CD14-positive monocyte (primary cell): ENCODE results near the gene EP400. TPM values are rescaled to one million over a fixed set of nuclear protein-coding genes. Genes with fewer than 3 reads are reported as not detected.

ENCODE experiments used
- DNase-seq, 3 donors: peaks; one replicate each; pipeline ENCODE4 v3.0.0-alpha.2; 2011 to 2022
- H2AFZ ChIP-seq: 2 replicates; pipeline ENCODE4 v1.6.0; 2012; ENCODE audit warnings: mild to moderate bottlenecking, low read depth, low read length, inconsistent platforms; ENCODE audit not compliant: insufficient read depth, poor library complexity, severe bottlenecking
- H3K27ac ChIP-seq, 2 donors: 1 replicate in 1 of 2; 2 replicates in 1 of 2; pipeline ENCODE4 v1.5.1; 2012 to 2013; ENCODE audit warnings: low read length in 2 of 2, control low read depth in 1 of 2, inconsistent platforms in 1 of 2, low read depth in 1 of 2, mild to moderate bottlenecking in 1 of 2
- H3K27me3 ChIP-seq, 2 donors: one replicate each; pipeline versions ENCODE4 v1.6.0 to v1.6.1; 2011 to 2013; ENCODE audit warnings: low read length in 2 of 2; ENCODE audit not compliant: control insufficient read depth in 2 of 2, insufficient read depth in 2 of 2
- H3K36me3 ChIP-seq, 2 donors: replicated peaks in 1 of 2; 1 replicate in 1 of 2; 2 replicates in 1 of 2; pipeline versions ENCODE4 v1.5.1 to v1.6.1; 2012 to 2013; ENCODE audit warnings: low read length in 2 of 2, control low read depth in 1 of 2, inconsistent platforms in 1 of 2, mild to moderate bottlenecking in 1 of 2; ENCODE audit not compliant: insufficient read depth in 2 of 2, control insufficient read depth in 1 of 2
- H3K4me1 ChIP-seq, 2 donors: 1 replicate in 1 of 2; 2 replicates in 1 of 2; pipeline versions ENCODE4 v1.5.1 to v1.6.1; 2012 to 2013; ENCODE audit warnings: low read length in 2 of 2, control low read depth in 1 of 2, inconsistent platforms in 1 of 2, mild to moderate bottlenecking in 1 of 2, moderate library complexity in 1 of 2; ENCODE audit not compliant: insufficient read depth in 2 of 2, control insufficient read depth in 1 of 2
- H3K4me2 ChIP-seq: replicated peaks from 2 replicates; pipeline ENCODE3; 2012; ENCODE audit warnings: low read length, moderate library complexity, mild to moderate bottlenecking; ENCODE audit not compliant: poor library complexity, severe bottlenecking; ENCODE audit errors: extremely low read depth
- H3K4me3 ChIP-seq, 3 experiments: fragments of 200-600 bp in 1 of 3; sonication (generic) in 1 of 3; replicated peaks in 1 of 3; 1 replicate in 2 of 3; 2 replicates in 1 of 3; pipeline ENCODE4 v1.5.1; 2011 to 2013; ENCODE audit warnings: low read length in 3 of 3, mild to moderate bottlenecking in 3 of 3, control low read depth in 2 of 3, low read depth in 2 of 3, inconsistent platforms in 1 of 3, moderate library complexity in 1 of 3
- H3K79me2 ChIP-seq: 2 replicates; pipeline ENCODE4 v1.6.0; 2012; ENCODE audit warnings: mild to moderate bottlenecking, control low read depth, inconsistent platforms, low read length, moderate library complexity; ENCODE audit not compliant: insufficient read depth
- H3K9ac ChIP-seq: 2 replicates; pipeline ENCODE4 v1.6.0; 2017; ENCODE audit warnings: low read length, mild to moderate bottlenecking; ENCODE audit not compliant: insufficient read depth, poor library complexity, severe bottlenecking
- H3K9me3 ChIP-seq, 2 donors: replicated peaks in 1 of 2; 1 replicate in 1 of 2; 2 replicates in 1 of 2; pipeline versions ENCODE4 v1.5.1 to v1.6.1; 2012 to 2013; ENCODE audit warnings: low read length in 2 of 2, control low read depth in 1 of 2; ENCODE audit not compliant: control insufficient read depth in 1 of 2, insufficient read depth in 1 of 2
- H4K20me1 ChIP-seq: 2 replicates; pipeline ENCODE4 v1.6.0; 2012; ENCODE audit warnings: mild to moderate bottlenecking, low read length, control low read depth, moderate library complexity; ENCODE audit not compliant: insufficient read depth
- H3K27ac Mint-ChIP-seq, 7 donors: one replicate each; pipeline ENCODE4 v1.8.0; 2020; ENCODE audit warnings: mild to moderate bottlenecking in 7 of 7, mixed read lengths in 7 of 7, moderate library complexity in 6 of 7, inconsistent platforms in 2 of 7
- H3K27me3 Mint-ChIP-seq, 3 donors: one replicate each; pipeline ENCODE4 v1.8.0; 2021 to 2022; ENCODE audit warnings: low read depth in 3 of 3, mild to moderate bottlenecking in 3 of 3, mixed read lengths in 3 of 3, moderate library complexity in 3 of 3, inconsistent platforms in 1 of 3
- H3K36me3 Mint-ChIP-seq, 2 donors: one replicate each; pipeline ENCODE4 v1.8.0; 2020; ENCODE audit warnings: mixed read lengths in 2 of 2, inconsistent platforms in 1 of 2, mild to moderate bottlenecking in 1 of 2
- H3K4me1 Mint-ChIP-seq: one replicate; pipeline ENCODE4 v1.8.0; 2020; ENCODE audit warnings: mild to moderate bottlenecking, mixed read lengths
- H3K4me3 Mint-ChIP-seq, 2 donors: one replicate each; pipeline ENCODE4 v1.8.0; 2020; ENCODE audit warnings: mild to moderate bottlenecking in 2 of 2, mixed read lengths in 2 of 2, moderate library complexity in 1 of 2
- H3K9me3 Mint-ChIP-seq, 7 donors: one replicate each; pipeline ENCODE4 v1.8.0; 2020 to 2022; ENCODE audit warnings: mixed read lengths in 7 of 7, mild to moderate bottlenecking in 6 of 7, moderate library complexity in 6 of 7, inconsistent platforms in 2 of 7
- CTCF ChIP-seq: fragments of 200-600 bp; IDR thresholded peaks from one replicate; pipeline ENCODE4 v1.8.0; 2022; ENCODE audit warnings: antibody characterized with exemption, mild to moderate bottlenecking
- WGBS: methylation state at CpG from one replicate; pipeline ENCODE4 v1.1.5; 2013; ENCODE audit warnings: missing lambda C conversion rate; ENCODE audit not compliant: insufficient coverage; 5-methylcytosine and 5-hydroxymethylcytosine counted together
- intact Hi-C, 2 donors: fragments of 100-400 bp; cut with micrococcal nuclease; formaldehyde crosslinking; loops; one replicate each; pipeline versions ENCODE4 v1.15.0 to v1.15.1; 2023
- polyA plus RNA-seq, 3 donors: library from polyadenylated mRNA; depleted of rRNA in 1 of 3; unstranded in 2 of 3; stranded (reverse) in 1 of 3; fragments of 300-500 nt in 2 of 3; fragments of >200 nt in 1 of 3; fragmentation: Illumina TruSeq in 2 of 3; gene quantifications; 1 replicate in 2 of 3; 2 replicates in 1 of 3; pipeline ENCODE4 v1.2.3, GENCODE V29; 2012 to 2021

EP400 gene
- polyA plus RNA-seq, 3 donors, result 0.65 to 12.1 (median 0.81) TPM

GRCh38 chr12:131975228-131975627, 25.5 kb downstream of the EP400 start:
- no peak for TF ChIP-seq CTCF
- no peaks in the 10 kb centered on the region for H3K27me3 ChIP-seq
- DNase-seq, result no peak
- peaks cover 63% of the 10 kb centered on the region for H4K20me1 ChIP-seq
- WGBS, result 99% methylated on average over 6 of the region's 8 CpGs
- Mint-ChIP-seq H3K9me3 (peaks cover 0 to 2% (median 0%) of the 10 kb centered on the region in 7 donors), H3K4me1 (peaks cover 12% of the 10 kb centered on the region), H3K27me3 (peaks cover 0 to 2% (median 0%) of the 10 kb centered on the region in 3 donors), H3K4me3 (no peak overlapping the region), H3K36me3 (peaks cover 26 to 50% of the 10 kb centered on the region in 2 donors), H3K27ac (peak overlapping the region in 1 of 7 donors; percentile 79)
- no peak overlapping the region for H3K4me2 ChIP-seq
- peaks cover 82% of the 10 kb centered on the region for H3K79me2 ChIP-seq
- H3K27ac ChIP-seq, result no peak overlapping the region
- peaks cover 15 to 29% of the 10 kb centered on the region in 2 donors for H3K36me3 ChIP-seq
- H3K4me1 ChIP-seq, result peaks cover 4 to 6% of the 10 kb centered on the region in 2 donors
- H2AFZ ChIP-seq, result no peak overlapping the region
- no peak overlapping the region for H3K4me3 ChIP-seq
- intact Hi-C loops, result no loop called here
- no peak overlapping the region for H3K9ac ChIP-seq
- H3K9me3 ChIP-seq, result no peaks in the 10 kb centered on the region

- Histone ChIP-seq H3K27me3 (no peaks in the 10 kb centered on the region), H2AFZ (no peak overlapping the region), H4K20me1 (peaks cover 42% of the 10 kb centered on the region), H3K9me3 (no peaks in the 10 kb centered on the region), H3K27ac (no peak overlapping the region), H3K4me1 (peaks cover 9 to 12% of the 10 kb centered on the region in 2 donors), H3K4me3 (no peak overlapping the region), H3K79me2 (peaks cover 38% of the 10 kb centered on the region), H3K4me2 (no peak overlapping the region), H3K9ac (no peak overlapping the region), H3K36me3 (peaks cover 45 to 66% of the 10 kb centered on the region in 2 donors)
- peaks cover 51 to 73% of the 10 kb centered on the region in 2 donors for H3K36me3 Mint-ChIP-seq
- no peak for TF ChIP-seq CTCF
- DNase-seq, result no peak
- no peak overlapping the region for H3K4me3 Mint-ChIP-seq
- intact Hi-C loops, result no loop called here
- peaks cover 11% of the 10 kb centered on the region for H3K4me1 Mint-ChIP-seq
- H3K27ac Mint-ChIP-seq, result no peak overlapping the region
- H3K27me3 Mint-ChIP-seq, result peaks cover 0 to 2% (median 0%) of the 10 kb centered on the region in 3 donors
- peaks cover 0 to 2% (median 0%) of the 10 kb centered on the region in 7 donors for H3K9me3 Mint-ChIP-seq
- WGBS, result 99% methylated on average over 9 of the region's 12 CpGs
Measured at GRCh38 chr12:131979606-131980005, 29.9 kb downstream of the EP400 start.
